Breast epithelium (tissue), 3 donors: Measurements from ENCODE around the gene ZNF593. TPM values are rescaled to one million over a fixed set of nuclear protein-coding genes. Genes with fewer than 3 reads are reported as not detected.

Experiments
- total RNA-seq, 3 donors: library from RNA; depleted of rRNA; stranded (reverse); fragments of >200 nt; gene quantifications; one replicate each; pipeline ENCODE4 v1.1.0, GENCODE V29; 2016

The ZNF593 gene
- total RNA-seq, 3 donors from 2014 or later: 26.4 to 39.7 (median 31.9) TPM

Other genes starting within 250 kb of the ZNF593 start
- 10 to 100 TPM in 1 of 3 donors, 1 to 10 TPM in 2; 8.2 to 19.9 (median 9.8) TPM for gene PAFAH2, start 171.8 kb upstream of the ZNF593 start, total RNA-seq
- gene EXTL1, start 148.1 kb upstream of the ZNF593 start, total RNA-seq: 1 to 10 TPM in 1 of 3 donors, under 1 TPM in 1, not detected in 1; 0.98 to 2.8 TPM
- 1 to 10 TPM in 1 of 3 donors, under 1 TPM in 2; 0.16 to 1.3 (median 0.33) TPM for gene SLC30A2, start 123.8 kb upstream of the ZNF593 start, total RNA-seq
- gene TRIM63, start 102.3 kb upstream of the ZNF593 start, total RNA-seq: 1 to 10 TPM in 2 of 3 donors, not detected in 1; 2.2 to 4.0 TPM
- gene PDIK1L, start 58.1 kb upstream of the ZNF593 start, total RNA-seq: 10 to 100 TPM in 1 of 3 donors, 1 to 10 TPM in 2; 9.2 to 17.3 (median 9.3) TPM
- gene FAM110D, start 10.8 kb upstream of the ZNF593 start, total RNA-seq: 1 to 10 TPM; 3.4 to 9.1 (median 6.2) TPM
- gene C1orf232, start 945 bp upstream of the ZNF593 start, total RNA-seq: not detected
- gene ZNF593OS, start 1.9 kb downstream of the ZNF593 start, total RNA-seq: not detected
- 10 to 100 TPM in 2 of 3 donors, 1 to 10 TPM in 1; 2.2 to 28.2 (median 22.3) TPM for gene CNKSR1, start 7.6 kb downstream of the ZNF593 start, total RNA-seq
- not detected for gene CATSPER4, start 20.7 kb downstream of the ZNF593 start, total RNA-seq
- 10 to 100 TPM in 1 of 3 donors, 1 to 10 TPM in 2; 4.8 to 11.7 (median 7.5) TPM for gene CEP85, start 64.3 kb downstream of the ZNF593 start, total RNA-seq
- gene SH3BGRL3, start 110.2 kb downstream of the ZNF593 start, total RNA-seq: 10 to 100 TPM; 27.5 to 55.7 (median 50.1) TPM
- gene UBXN11, start 136.7 kb downstream of the ZNF593 start, total RNA-seq: 10 to 100 TPM; 15.0 to 25.5 (median 24.9) TPM
- 10 to 100 TPM in 2 of 3 donors, 1 to 10 TPM in 1; 8.3 to 12.8 (median 12.3) TPM for gene CD52, start 148.1 kb downstream of the ZNF593 start, total RNA-seq
- gene CRYBG2, start 184.2 kb downstream of the ZNF593 start, total RNA-seq: under 1 TPM in 1 of 3 donors, not detected in 2; 0.66 TPM
- gene ZNF683, start 202.8 kb downstream of the ZNF593 start, total RNA-seq: under 1 TPM in 2 of 3 donors, not detected in 1; 0.48 to 0.59 TPM
- not detected for gene LIN28A, start 240.9 kb downstream of the ZNF593 start, total RNA-seq